ENCODE data around the gene CIAO2B.

Gene CIAO2B

DNA sequence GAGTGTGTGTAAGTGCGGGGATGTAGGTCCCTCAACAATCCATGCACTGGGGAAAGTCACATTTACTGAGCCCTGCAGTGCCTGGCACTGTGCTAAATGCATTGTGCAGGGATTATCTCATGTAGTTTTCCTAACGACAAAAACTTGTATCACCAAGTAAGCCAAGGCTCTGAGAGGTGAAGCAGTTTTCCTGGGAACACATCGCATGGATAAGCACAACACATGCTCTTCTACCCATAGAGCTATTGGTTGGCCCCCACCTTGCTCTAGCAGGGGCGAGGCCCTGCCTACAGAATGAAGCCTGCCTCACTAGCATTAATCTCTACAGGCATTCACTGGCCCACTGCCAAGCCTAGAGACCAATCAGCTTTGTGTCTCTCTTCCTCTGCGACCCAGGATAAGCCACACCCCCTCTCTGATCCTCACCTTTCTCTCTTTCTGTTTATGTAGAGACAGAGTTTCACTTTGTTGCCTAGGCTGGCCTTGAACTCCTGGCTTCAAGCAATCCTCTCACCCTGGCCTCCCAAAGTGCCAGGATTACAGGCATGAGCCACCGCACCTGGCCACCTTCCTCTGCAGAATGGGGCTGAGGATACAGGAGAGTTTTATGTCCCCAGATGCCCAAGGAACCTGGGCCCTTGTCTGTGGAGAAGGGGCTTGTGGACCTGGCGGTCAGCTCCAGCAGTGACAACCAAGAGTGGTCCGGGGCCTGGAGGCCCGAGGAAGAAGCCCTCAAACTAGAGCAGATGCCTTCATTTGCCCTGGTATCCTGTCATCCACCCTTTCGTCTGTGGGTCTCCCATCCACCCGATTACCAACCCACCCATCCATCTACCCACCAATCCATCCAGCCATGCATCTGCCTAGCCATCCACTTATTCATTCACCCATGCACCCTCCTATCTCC is 28.3 kb downstream of the CIAO2B start:
- Histone ChIP-seq H3K36me3 (no peaks in the 10 kb centered on the region), H3K27ac (no peak overlapping the region), H3K9me3 (no peaks in the 10 kb centered on the region), H3K4me1 (ENCODE audit: control insufficient read depth in 1 of 2, insufficient read depth in 1 of 2, low read depth in 1 of 2, low read length in 1 of 2) (no peaks in the 10 kb centered on the region), H3K27me3 (peaks cover 7% of the 10 kb centered on the region), H3K4me3 (ENCODE audit: low read depth in 1 of 2, low read length in 1 of 2) (no peak overlapping the region)
- TF ChIP-seq, protein P1, sequence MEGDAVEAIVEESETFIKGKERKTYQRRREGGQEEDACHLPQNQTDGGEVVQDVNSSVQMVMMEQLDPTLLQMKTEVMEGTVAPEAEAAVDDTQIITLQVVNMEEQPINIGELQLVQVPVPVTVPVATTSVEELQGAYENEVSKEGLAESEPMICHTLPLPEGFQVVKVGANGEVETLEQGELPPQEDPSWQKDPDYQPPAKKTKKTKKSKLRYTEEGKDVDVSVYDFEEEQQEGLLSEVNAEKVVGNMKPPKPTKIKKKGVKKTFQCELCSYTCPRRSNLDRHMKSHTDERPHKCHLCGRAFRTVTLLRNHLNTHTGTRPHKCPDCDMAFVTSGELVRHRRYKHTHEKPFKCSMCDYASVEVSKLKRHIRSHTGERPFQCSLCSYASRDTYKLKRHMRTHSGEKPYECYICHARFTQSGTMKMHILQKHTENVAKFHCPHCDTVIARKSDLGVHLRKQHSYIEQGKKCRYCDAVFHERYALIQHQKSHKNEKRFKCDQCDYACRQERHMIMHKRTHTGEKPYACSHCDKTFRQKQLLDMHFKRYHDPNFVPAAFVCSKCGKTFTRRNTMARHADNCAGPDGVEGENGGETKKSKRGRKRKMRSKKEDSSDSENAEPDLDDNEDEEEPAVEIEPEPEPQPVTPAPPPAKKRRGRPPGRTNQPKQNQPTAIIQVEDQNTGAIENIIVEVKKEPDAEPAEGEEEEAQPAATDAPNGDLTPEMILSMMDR (IDR thresholded peaks at IDR 0.05) = no peak

DNA sequence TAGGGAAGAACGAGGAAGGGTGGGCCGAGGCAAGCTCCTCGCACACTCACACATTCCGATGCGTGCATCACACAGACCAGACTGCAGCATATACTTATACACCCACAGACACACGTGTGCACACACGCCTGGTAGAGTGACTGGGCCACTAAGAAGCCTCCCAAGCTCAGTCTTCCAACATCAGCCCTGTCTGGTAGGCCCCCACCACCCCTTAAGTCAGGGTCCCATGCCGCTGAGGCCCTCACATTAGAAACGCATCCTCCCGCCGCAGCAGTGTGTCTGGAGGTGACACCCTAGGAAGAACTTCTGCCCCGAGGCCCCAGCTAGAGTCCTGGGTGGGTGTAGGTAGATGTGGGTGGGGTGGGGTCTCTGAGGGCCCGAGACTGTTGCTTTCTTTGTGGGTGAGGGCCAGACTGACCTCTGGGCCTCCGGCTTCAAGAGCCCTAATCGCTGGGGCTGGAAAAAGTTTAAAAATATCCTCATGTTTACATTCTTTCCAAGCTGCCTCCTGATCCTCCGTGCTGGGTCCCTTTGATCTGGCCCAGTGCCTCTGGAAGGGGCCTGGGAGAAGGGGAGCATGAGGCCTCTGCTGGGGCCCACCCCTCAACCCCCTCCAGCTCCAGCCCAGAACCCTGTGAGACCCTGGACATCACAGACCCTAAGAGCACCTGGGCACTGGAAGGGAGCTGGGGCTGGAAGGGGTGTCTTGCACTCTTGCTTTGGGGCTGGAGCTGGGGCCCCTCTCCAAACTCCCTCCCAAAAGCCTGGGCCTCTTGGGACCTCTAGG is 29.2 kb downstream of the CIAO2B start:
- no peaks in the 10 kb centered on the region for H3K36me3 ChIP-seq
- no peaks in the 10 kb centered on the region for H3K4me1 ChIP-seq (ENCODE audit: control insufficient read depth in 1 of 2, insufficient read depth in 1 of 2, low read depth in 1 of 2, low read length in 1 of 2)
- no peak overlapping the region for H3K4me3 ChIP-seq (ENCODE audit: low read depth in 1 of 2, low read length in 1 of 2)
- TF ChIP-seq, protein P1 (IDR thresholded peaks at IDR 0.05) = no peak
- no peak overlapping the region for H3K27ac ChIP-seq
- peaks cover 7% of the 10 kb centered on the region for H3K27me3 ChIP-seq
- no peaks in the 10 kb centered on the region for H3K9me3 ChIP-seq

DNA sequence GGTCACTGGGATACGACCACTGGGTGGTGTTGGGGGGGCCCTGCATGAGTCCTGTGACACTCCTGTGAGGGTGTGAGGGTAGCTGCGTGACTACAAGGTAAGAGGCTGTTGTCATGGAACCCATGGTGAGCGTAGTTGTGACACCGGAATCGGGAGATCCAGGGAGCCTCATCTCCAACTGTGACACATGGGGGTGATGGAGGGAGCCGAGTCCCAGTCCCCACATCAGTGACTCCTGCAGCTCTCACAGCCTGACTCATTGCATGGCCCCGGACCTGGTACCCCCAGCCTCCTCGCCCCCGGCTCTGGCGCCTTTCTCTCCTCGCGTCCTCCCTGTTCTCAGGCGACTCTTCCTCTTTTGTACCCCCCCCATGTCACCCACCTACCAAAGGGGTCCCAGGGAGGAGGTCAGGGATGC is 29.8 kb downstream of the CIAO2B start:
- Histone ChIP-seq H3K27ac (no peak overlapping the region), H3K9me3 (no peaks in the 10 kb centered on the region), H3K4me1 (ENCODE audit: control insufficient read depth in 1 of 2, insufficient read depth in 1 of 2, low read depth in 1 of 2, low read length in 1 of 2) (no peaks in the 10 kb centered on the region), H3K36me3 (no peaks in the 10 kb centered on the region), H3K4me3 (ENCODE audit: low read depth in 1 of 2, low read length in 1 of 2) (no peak overlapping the region), H3K27me3 (peaks cover 7% of the 10 kb centered on the region)
- TF ChIP-seq, protein P1 (IDR thresholded peaks at IDR 0.05) = no peak

DNA sequence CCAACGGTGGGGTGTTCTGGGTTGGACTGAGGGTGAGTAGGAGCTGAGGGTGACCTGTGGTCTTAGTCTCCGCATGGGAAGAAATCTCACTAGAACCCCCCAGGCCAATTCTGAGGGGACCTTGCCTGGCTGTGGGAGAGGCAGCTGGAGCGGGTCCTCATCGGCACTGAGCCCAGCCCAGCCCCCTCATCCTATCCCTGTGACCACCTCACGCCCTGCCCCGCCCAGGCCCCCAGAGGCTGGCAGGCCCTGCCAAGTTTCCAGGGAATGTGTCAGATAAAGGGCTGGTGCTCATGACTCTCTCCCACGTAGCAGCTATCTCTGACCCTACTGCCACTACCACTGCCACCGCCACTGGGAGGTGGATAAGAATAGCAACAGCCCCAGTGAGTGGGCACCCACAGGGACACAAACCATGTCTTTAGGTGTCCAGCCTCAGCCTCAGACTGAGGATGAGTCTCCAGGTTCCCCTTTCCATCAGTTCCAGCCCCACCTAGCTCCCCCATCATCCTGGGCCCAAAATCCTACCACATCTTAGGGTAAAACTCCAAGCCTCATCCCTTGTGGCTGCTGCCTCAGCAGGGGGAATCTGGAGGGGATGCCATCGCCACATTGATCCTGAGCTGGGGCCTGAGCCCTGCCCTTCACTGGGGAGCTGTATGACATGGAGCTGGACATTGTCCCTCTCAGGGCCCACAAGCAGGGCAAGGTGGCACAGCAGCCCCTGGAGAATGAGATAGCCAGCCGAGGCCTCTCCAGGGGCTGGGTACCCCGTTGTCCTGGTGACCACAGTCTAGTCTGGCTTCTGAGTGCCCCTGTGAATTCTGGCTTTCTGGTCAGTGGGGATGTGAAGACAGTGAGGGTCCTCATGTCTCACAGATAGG is 30.4 kb downstream of the CIAO2B start:
- TF ChIP-seq, protein P1 (IDR thresholded peaks at IDR 0.05) = no peak
- H3K27ac ChIP-seq = no peak overlapping the region
- no peaks in the 10 kb centered on the region for H3K4me1 ChIP-seq (ENCODE audit: control insufficient read depth in 1 of 2, insufficient read depth in 1 of 2, low read depth in 1 of 2, low read length in 1 of 2)
- H3K27me3 ChIP-seq = peaks cover 7% of the 10 kb centered on the region
- H3K9me3 ChIP-seq = no peaks in the 10 kb centered on the region
- no peak overlapping the region for H3K4me3 ChIP-seq (ENCODE audit: low read depth in 1 of 2, low read length in 1 of 2)
- H3K36me3 ChIP-seq = no peaks in the 10 kb centered on the region
